ENCODE results near the gene CLSTN2. TPM values are rescaled to one million over a fixed set of nuclear protein-coding genes. Genes with fewer than 3 reads are reported as not detected.
A peak's percentile ranks its signal among the peaks of the same experiment; 100 is the strongest.

CLSTN2 gene
- total and polyA plus RNA-seq, 2 of the 8 experiments (the other 6 are each of a cell fraction or from before 2014, with no cell fraction given) = 0.39 to 0.52 TPM

GRCh38 chr3:140251678-140252077 is 316.7 kb downstream of the CLSTN2 start:
- Histone ChIP-seq H4K5ac (ENCODE audit: insufficient read length, low read depth, low read length) (no peak overlapping the region), H3K9ac (replicated peaks in 1 of 4; ENCODE audit: extremely low read depth in 1 of 4, low read depth in 3 of 4, low read length in 3 of 4) (no peak overlapping the region), H3K4me1 (replicated peaks in 1 of 4; ENCODE audit: control insufficient read depth in 3 of 4, insufficient read depth in 4 of 4, low read length in 3 of 4) (peaks cover 0 to 7% (median 0%) of the 10 kb centered on the region in 4 experiments; a peak in 3 of 7 replicates), H3K56ac (replicated peaks; ENCODE audit: insufficient read length, low read depth, low read length) (no peak overlapping the region), H2BK20ac (ENCODE audit: low read length) (no peak overlapping the region), H3K4me2 (ENCODE audit: insufficient read depth in 1 of 2, low read depth in 2 of 2, low read length in 2 of 2) (no peak overlapping the region), H3K9me3 (ENCODE audit: insufficient read depth in 2 of 2, low read depth in 1 of 2, low read length in 1 of 2) (no peaks in the 10 kb centered on the region; a peak in 1 of 4 replicates), H2BK15ac (ENCODE audit: low read length) (no peak overlapping the region), H3K18ac (ENCODE audit: extremely low read depth, low read length) (0 out of 2 replicates have a peak overlapping the region, but pooled peaks have one; percentile 38), H3K23ac (ENCODE audit: insufficient read length) (no peak overlapping the region), H2BK5ac (ENCODE audit: low read depth, low read length) (peak overlapping the region; percentile 12; the same call in 1 of the 2 replicates), H3K4me3 (ENCODE audit: extremely low read depth in 1 of 4, insufficient read depth in 2 of 4, low read depth in 3 of 4, low read length in 4 of 4) (no peak overlapping the region), H2AFZ (ENCODE audit: low read length) (peak overlapping the region; percentile 16; the same call in 1 of the 2 replicates), H3K23me2 (ENCODE audit: low read depth, low read length) (no peaks in the 10 kb centered on the region), H4K91ac (replicated peaks; ENCODE audit: insufficient read length, low read length) (no peak overlapping the region), H2BK120ac (replicated peaks; ENCODE audit: low read depth, low read length) (no peak overlapping the region), H4K8ac (ENCODE audit: extremely low read depth, insufficient read depth, low read length) (no peak overlapping the region), H3K27ac (ENCODE audit: low read depth, low read length) (no peak overlapping the region), H3K4ac (replicated peaks; ENCODE audit: insufficient read length, low read depth, low read length) (no peak overlapping the region), H3K79me2 (ENCODE audit: control insufficient read depth in 1 of 2, insufficient read depth in 2 of 2, low read length in 2 of 2) (no peaks in the 10 kb centered on the region), H2BK12ac (ENCODE audit: low read depth, low read length) (no peak overlapping the region), H4K20me1 (replicated peaks in 1 of 2; ENCODE audit: control insufficient read depth in 1 of 2, insufficient read depth in 2 of 2, low read length in 2 of 2) (no peaks in the 10 kb centered on the region), H3K36me3 (ENCODE audit: control insufficient read depth in 2 of 4, insufficient read depth in 4 of 4, low read length in 3 of 4) (no peaks in the 10 kb centered on the region), H3K27me3 (replicated peaks in 1 of 4; ENCODE audit: control insufficient read depth in 3 of 4, extremely low read depth in 1 of 4, insufficient read depth in 3 of 4, low read length in 3 of 4) (no peaks in the 10 kb centered on the region), H2AK5ac (ENCODE audit: low read depth, low read length) (no peak overlapping the region), H3K14ac (ENCODE audit: insufficient read length) (no peak overlapping the region), H3K79me1 (ENCODE audit: low read depth, low read length) (no peaks in the 10 kb centered on the region)
- ChIA-PET POLR2A (ENCODE audit: partially characterized antibody) (no interaction called here), CTCF (ENCODE audit: partially characterized antibody) (interaction anchor here (1.9 kb wide), 1 partner anchor 14 kb away, joined by 5 read pairs; no protein-coding TSS in a partner anchor)
- FAIRE-seq (peak; percentile 48), DNase-seq (ENCODE audit: low read depth in 1 of 2, low spot score in 2 of 2) (no peak)
- WGBS, 2 experiments (ENCODE audit: extremely low coverage in 1 of 2, insufficient coverage in 1 of 2, insufficient read length in 1 of 2, insufficient replicate concordance in 2 of 2, low coverage in 1 of 2, low lambda C conversion rate in 2 of 2, missing lambda C conversion rate in 1 of 2) = 21% methylated on average over 2 of the region's 2 CpGs; no CpG with 5 or more reads in 1 of the 2 experiments
- TF ChIP-seq SIX5 (IDR thresholded peaks at IDR 0.05; ENCODE audit: low read depth, low read length) = no peak
- TF ChIP-seq NANOG (IDR thresholded peaks at IDR 0.05; ENCODE audit: insufficient read depth, low read depth, low read length, poor library complexity, severe bottlenecking) = no peak

Data from H1 (cell line).